ENCODE data around the gene OARD1.

Gene OARD1

DNA sequence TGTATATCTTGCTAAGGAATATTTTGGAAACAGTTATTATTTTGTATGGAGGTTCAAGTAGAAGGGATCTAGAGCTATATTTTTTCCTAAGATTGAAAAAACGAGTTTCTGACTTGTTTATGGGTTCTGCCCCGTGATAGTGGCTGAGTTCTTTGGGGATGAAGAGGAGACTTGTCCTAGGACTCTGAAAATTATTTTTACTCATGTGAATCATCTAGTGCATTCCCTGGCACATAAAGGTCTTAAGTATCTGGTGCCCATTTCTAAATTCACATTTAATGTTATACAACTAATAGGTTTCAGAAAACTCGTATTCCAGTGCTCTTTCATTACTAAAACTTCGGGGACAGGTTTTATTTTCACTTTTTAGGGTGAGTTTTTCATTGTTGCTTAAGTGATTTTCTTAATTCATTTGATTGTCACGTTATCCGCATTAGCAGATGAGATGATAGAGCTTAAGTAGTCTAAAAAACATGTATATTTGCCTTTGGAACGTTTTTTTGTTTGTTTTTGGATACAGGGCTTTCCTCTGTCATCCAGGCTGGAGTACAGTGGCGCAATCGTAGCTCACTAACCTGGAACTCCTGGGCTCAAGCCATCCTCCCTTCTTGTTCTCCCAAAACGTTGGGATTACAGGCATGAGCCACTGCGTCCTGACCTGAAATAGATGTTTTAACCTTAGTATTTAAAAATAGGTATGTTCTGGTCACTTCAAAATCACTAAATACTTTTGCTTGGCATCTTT lies 2.7 kb upstream of the OARD1 start:
- Histone ChIP-seq H4K8ac (ENCODE audit: low read depth, low read length) (no peak overlapping the region), H3K27me3 (ENCODE audit: insufficient read depth, low read length, poor library complexity) (no peaks in the 10 kb centered on the region), H2BK5ac (ENCODE audit: low read length) (no peak overlapping the region), H3K27ac (ENCODE audit: low read depth, low read length) (no peak overlapping the region), H3K4me1 (ENCODE audit: control insufficient read depth, low read depth, low read length) (no peaks in the 10 kb centered on the region), H3K4me3 (ENCODE audit: low read length) (no peak overlapping the region), H2BK15ac (replicated peaks; ENCODE audit: low read depth) (no peak overlapping the region), H3K79me2 (ENCODE audit: control insufficient read depth, insufficient read depth, low read length) (peaks cover 53% of the 10 kb centered on the region), H3K36me3 (ENCODE audit: control insufficient read depth, insufficient read depth, low read length) (peaks cover 2% of the 10 kb centered on the region), H2BK120ac (ENCODE audit: low read depth, low read length) (no peak overlapping the region), H3K56ac (ENCODE audit: low read length) (peak overlapping the region; percentile 94), H2AK5ac (ENCODE audit: low read length) (no peak overlapping the region), H3K4ac (ENCODE audit: low read depth, low read length) (no peak overlapping the region), H3K23ac (ENCODE audit: low read length) (no peak overlapping the region), H3K4me2 (ENCODE audit: low read length) (peak overlapping the region; percentile 93), H3K18ac (ENCODE audit: low read length) (no peak overlapping the region), H4K5ac (ENCODE audit: low read length) (no peak overlapping the region), H3K79me1 (ENCODE audit: low read length) (peaks cover 7% of the 10 kb centered on the region), H3K9ac (ENCODE audit: low read length) (peak overlapping the region; percentile 90)
- DNase-seq, result no peak
- no CpG with 5 or more reads among the region's 11 CpGs for WGBS (ENCODE audit: extremely low coverage, insufficient coverage, low lambda C conversion rate)

DNA sequence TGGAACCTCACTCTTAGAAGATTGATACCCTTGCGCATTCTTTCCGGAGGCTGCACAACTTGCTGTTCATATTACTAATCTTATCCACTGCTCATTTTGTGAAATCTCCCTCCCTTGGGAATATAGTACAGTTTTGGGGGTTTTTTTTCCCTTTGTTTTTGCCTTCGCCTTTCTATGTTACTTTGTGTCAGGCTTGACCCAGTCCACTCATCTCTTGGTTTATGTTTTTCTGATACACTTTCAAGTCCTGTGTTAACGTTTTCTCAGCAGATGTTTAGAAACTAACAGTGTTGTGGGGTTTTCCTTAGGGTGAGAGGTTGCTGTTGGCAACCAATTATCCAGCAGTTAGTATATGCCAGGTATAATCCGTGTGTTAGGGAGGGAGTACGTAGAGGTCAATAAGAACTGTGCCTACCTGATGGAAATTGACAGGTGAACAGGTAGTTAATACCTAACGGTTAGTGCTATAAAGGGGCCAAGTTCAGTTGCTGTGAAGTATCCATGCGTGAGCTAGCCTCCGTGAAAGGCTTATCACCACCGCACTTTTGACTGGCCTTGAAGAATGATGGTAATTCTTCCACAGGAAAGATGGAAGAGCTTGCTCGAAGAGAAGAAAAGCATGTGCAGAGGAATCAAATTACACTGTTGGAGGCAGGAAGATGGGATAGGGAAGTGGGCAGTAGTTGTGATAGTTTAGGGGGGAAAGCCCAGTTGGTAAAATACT lies 2.0 kb upstream of the OARD1 start:
- peak overlapping the region; percentile 15 for H3K27ac ChIP-seq (ENCODE audit: low read depth, low read length)
- H3K4me1 ChIP-seq (ENCODE audit: control insufficient read depth, low read depth, low read length), result no peaks in the 10 kb centered on the region
- no CpG with 5 or more reads among the region's 11 CpGs for WGBS (ENCODE audit: extremely low coverage, insufficient coverage, low lambda C conversion rate)
- no peak overlapping the region for H2BK5ac ChIP-seq (ENCODE audit: low read length)
- peak overlapping the region; percentile 73 for H3K4me3 ChIP-seq (ENCODE audit: low read length)
- no peak overlapping the region for H4K8ac ChIP-seq (ENCODE audit: low read depth, low read length)
- no peak overlapping the region for H3K4ac ChIP-seq (ENCODE audit: low read depth, low read length)
- H3K79me2 ChIP-seq (ENCODE audit: control insufficient read depth, insufficient read depth, low read length), result peaks cover 50% of the 10 kb centered on the region
- peaks cover 7% of the 10 kb centered on the region for H3K79me1 ChIP-seq (ENCODE audit: low read length)
- H2BK120ac ChIP-seq (ENCODE audit: low read depth, low read length), result no peak overlapping the region
- H2AK5ac ChIP-seq (ENCODE audit: low read length), result no peak overlapping the region
- H3K56ac ChIP-seq (ENCODE audit: low read length), result peak overlapping the region; percentile 94
- H2BK15ac ChIP-seq (replicated peaks; ENCODE audit: low read depth), result no peak overlapping the region
- peaks cover 2% of the 10 kb centered on the region for H3K36me3 ChIP-seq (ENCODE audit: control insufficient read depth, insufficient read depth, low read length)
- peak; percentile 48 for DNase-seq
- peak overlapping the region; percentile 93 for H3K4me2 ChIP-seq (ENCODE audit: low read length)
- peak overlapping the region; percentile 90 for H3K9ac ChIP-seq (ENCODE audit: low read length)
- no peak overlapping the region for H4K5ac ChIP-seq (ENCODE audit: low read length)
- H3K23ac ChIP-seq (ENCODE audit: low read length), result no peak overlapping the region
- H3K18ac ChIP-seq (ENCODE audit: low read length), result no peak overlapping the region
- H3K27me3 ChIP-seq (ENCODE audit: insufficient read depth, low read length, poor library complexity), result no peaks in the 10 kb centered on the region

DNA sequence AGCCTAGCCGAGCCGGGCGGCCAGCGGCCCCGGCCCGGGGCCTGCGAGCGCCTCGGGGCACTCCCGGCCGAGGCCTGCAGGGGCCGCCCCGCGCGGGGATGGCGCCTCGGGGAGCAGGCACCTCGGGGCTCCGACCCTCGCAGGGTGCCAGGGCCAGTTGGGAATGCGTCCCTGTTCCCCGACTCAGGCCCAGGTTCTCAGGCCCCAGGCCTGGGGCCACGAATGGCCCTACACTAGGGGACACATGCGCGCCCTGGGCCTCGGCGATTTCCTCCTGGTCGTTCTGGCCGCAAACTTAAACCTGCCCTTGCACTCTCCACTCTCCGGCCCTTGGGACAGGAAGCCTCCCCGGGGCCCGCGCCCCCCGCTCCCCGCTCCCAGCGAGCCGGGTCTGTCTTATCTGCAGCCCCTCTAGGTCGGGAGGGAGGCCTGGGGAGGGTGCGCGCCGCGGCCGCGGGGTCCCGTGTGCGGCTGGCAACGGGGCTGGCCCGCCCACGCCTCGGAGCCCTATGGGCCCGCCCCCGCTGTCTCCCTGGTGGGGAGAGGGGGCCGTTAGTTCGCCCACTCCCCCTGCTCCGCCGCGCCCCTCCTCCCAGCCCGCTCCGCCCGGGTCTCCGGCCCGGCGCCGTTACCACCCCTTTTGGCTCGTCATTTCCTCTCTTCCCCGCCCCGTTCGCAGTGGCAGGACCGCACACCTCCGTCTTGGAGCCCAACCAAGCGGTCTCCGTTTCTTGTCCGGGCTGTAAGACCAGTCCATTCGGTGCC lies 1.2 kb upstream of the OARD1 start:
- DNase-seq, result peak; percentile 92
- no peak overlapping the region for H3K23ac ChIP-seq (ENCODE audit: low read length)
- WGBS (ENCODE audit: extremely low coverage, insufficient coverage, low lambda C conversion rate), result no CpG with 5 or more reads among the region's 74 CpGs

DNA sequence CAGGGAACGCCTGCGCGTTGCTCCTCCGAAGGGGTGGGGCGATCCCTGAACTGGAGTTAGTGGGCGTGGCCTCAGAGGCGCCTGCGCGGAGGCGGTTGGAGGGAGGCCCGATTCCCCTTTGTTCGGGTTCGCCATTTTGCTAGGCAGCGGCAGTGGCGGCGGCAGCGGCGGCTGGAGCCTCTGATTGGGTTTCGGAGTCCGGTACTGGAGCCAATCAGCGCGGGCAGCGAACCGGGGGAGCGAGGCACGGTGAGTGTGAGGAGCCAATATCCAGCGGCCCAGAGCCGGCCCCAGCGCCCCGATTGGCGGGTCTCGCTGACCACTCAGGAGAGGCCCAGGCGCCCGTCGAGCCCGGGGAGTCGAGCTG lies 663 bp upstream of the OARD1 start, which contains the start of gene NFYA:
TSS of gene NFYA (plus strand) at position 139 of the 367 bp plus-strand sequence. CDS start 6,116 bp downstream, outside the sequence.
- peak within 1 kb of the TSS; percentile 51 for H2BK120ac ChIP-seq (ENCODE audit: low read depth, low read length)
- H3K56ac ChIP-seq (ENCODE audit: low read length), result peak within 1 kb of the TSS; percentile 94
- peak within 1 kb of the TSS; percentile 93 for H3K4me2 ChIP-seq (ENCODE audit: low read length)
- no peaks in the 10 kb centered on the region for H3K4me1 ChIP-seq (ENCODE audit: control insufficient read depth, low read depth, low read length)
- H3K79me1 ChIP-seq (ENCODE audit: low read length), result peaks cover 1% of the 10 kb centered on the region
- WGBS (ENCODE audit: extremely low coverage, insufficient coverage, low lambda C conversion rate), result no CpG with 5 or more reads among the region's 37 CpGs
- H3K18ac ChIP-seq (ENCODE audit: low read length), result peak within 1 kb of the TSS; percentile 97
- no peak within 1 kb of the TSS for H2AK5ac ChIP-seq (ENCODE audit: low read length)
- H3K4me3 ChIP-seq (ENCODE audit: low read length), result peak within 1 kb of the TSS; percentile 73
- peak within 1 kb of the TSS; percentile 98 for H3K4ac ChIP-seq (ENCODE audit: low read depth, low read length)
- DNase-seq, result no peak
- peak within 1 kb of the TSS; percentile 90 for H3K9ac ChIP-seq (ENCODE audit: low read length)
- no peaks in the 10 kb centered on the region for H3K36me3 ChIP-seq (ENCODE audit: control insufficient read depth, insufficient read depth, low read length)
- H2BK5ac ChIP-seq (ENCODE audit: low read length), result peak within 1 kb of the TSS; percentile 14
- peak within 1 kb of the TSS; percentile 58 for H4K8ac ChIP-seq (ENCODE audit: low read depth, low read length)
- H4K5ac ChIP-seq (ENCODE audit: low read length), result no peak within 1 kb of the TSS
- no peak within 1 kb of the TSS for H3K23ac ChIP-seq (ENCODE audit: low read length)
- H3K27ac ChIP-seq (ENCODE audit: low read depth, low read length), result peak within 1 kb of the TSS; percentile 100
- H3K79me2 ChIP-seq (ENCODE audit: control insufficient read depth, insufficient read depth, low read length), result peaks cover 41% of the 10 kb centered on the region
- no peak within 1 kb of the TSS for H2BK15ac ChIP-seq (replicated peaks; ENCODE audit: low read depth)
- H3K27me3 ChIP-seq (ENCODE audit: insufficient read depth, low read length, poor library complexity), result no peaks in the 10 kb centered on the region

More for the DNA sequence above, 1.2 kb upstream of the OARD1 start:
- Histone ChIP-seq H4K8ac (ENCODE audit: low read depth, low read length) (peak overlapping the region; percentile 58), H2AK5ac (ENCODE audit: low read length) (no peak overlapping the region), H2BK120ac (ENCODE audit: low read depth, low read length) (peak overlapping the region; percentile 51), H3K9ac (ENCODE audit: low read length) (peak overlapping the region; percentile 90), H3K4me2 (ENCODE audit: low read length) (peak overlapping the region; percentile 93), H3K4ac (ENCODE audit: low read depth, low read length) (peak overlapping the region; percentile 95), H3K79me1 (ENCODE audit: low read length) (peaks cover 1% of the 10 kb centered on the region), H3K27me3 (ENCODE audit: insufficient read depth, low read length, poor library complexity) (no peaks in the 10 kb centered on the region), H3K56ac (ENCODE audit: low read length) (peak overlapping the region; percentile 94), H3K4me3 (ENCODE audit: low read length) (peak overlapping the region; percentile 73), H3K18ac (ENCODE audit: low read length) (peak overlapping the region; percentile 97), H3K4me1 (ENCODE audit: control insufficient read depth, low read depth, low read length) (no peaks in the 10 kb centered on the region), H2BK5ac (ENCODE audit: low read length) (peak overlapping the region; percentile 14), H3K79me2 (ENCODE audit: control insufficient read depth, insufficient read depth, low read length) (peaks cover 44% of the 10 kb centered on the region), H2BK15ac (replicated peaks; ENCODE audit: low read depth) (no peak overlapping the region), H3K36me3 (ENCODE audit: control insufficient read depth, insufficient read depth, low read length) (no peaks in the 10 kb centered on the region), H4K5ac (ENCODE audit: low read length) (no peak overlapping the region), H3K27ac (ENCODE audit: low read depth, low read length) (peak overlapping the region; percentile 100)

DNA sequence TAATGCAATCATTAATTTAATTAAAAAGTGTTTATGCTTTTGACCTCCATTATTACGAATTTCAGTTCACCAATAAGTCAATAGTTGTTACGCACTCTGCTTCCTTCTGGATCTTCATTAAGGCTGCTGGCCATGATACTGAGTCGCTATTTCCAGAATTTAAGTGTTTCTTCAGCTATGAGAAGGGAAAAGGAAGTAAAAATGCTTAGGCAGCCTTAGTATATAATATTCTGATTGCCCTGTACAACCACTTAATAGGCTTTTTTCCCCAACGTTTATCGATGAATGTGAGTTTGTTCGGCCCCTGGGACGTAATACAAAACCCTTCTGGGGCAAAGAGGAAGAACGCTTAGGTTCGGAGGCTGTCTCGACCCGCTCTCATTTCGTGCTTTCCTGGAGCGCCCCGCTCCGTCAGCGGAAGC lies 644 bp downstream of the OARD1 start:
- Histone ChIP-seq H3K56ac (ENCODE audit: low read length) (peak overlapping the region; percentile 80), H3K36me3 (ENCODE audit: control insufficient read depth, insufficient read depth, low read length) (no peaks in the 10 kb centered on the region), H3K4me3 (ENCODE audit: low read length) (peak overlapping the region; percentile 38), H2BK5ac (ENCODE audit: low read length) (no peak overlapping the region), H3K23ac (ENCODE audit: low read length) (no peak overlapping the region), H2AK5ac (ENCODE audit: low read length) (no peak overlapping the region), H3K4me1 (ENCODE audit: control insufficient read depth, low read depth, low read length) (no peaks in the 10 kb centered on the region), H2BK120ac (ENCODE audit: low read depth, low read length) (no peak overlapping the region), H3K79me2 (ENCODE audit: control insufficient read depth, insufficient read depth, low read length) (peaks cover 32% of the 10 kb centered on the region), H2BK15ac (replicated peaks; ENCODE audit: low read depth) (no peak overlapping the region), H4K8ac (ENCODE audit: low read depth, low read length) (no peak overlapping the region), H3K4ac (ENCODE audit: low read depth, low read length) (peak overlapping the region; percentile 98), H3K27me3 (ENCODE audit: insufficient read depth, low read length, poor library complexity) (no peaks in the 10 kb centered on the region), H3K4me2 (ENCODE audit: low read length) (peak overlapping the region; percentile 11), H3K9ac (ENCODE audit: low read length) (peak overlapping the region; percentile 84), H4K5ac (ENCODE audit: low read length) (no peak overlapping the region), H3K27ac (ENCODE audit: low read depth, low read length) (peak overlapping the region; percentile 100), H3K18ac (ENCODE audit: low read length) (peak overlapping the region; percentile 95), H3K79me1 (ENCODE audit: low read length) (peaks cover 1% of the 10 kb centered on the region)
- no CpG with 5 or more reads among the region's 16 CpGs for WGBS (ENCODE audit: extremely low coverage, insufficient coverage, low lambda C conversion rate)
- no peak for DNase-seq

All from mesendoderm (in vitro differentiated cells).